Astrocyte of the spinal cord (primary cell): ENCODE results near the gene HEXA.

ENCODE experiments used
- DNase-seq: peaks from one replicate; pipeline ENCODE4 v3.0.0; 2011; ENCODE audit warnings: low read depth, low spot score
- H3K4me3 ChIP-seq: 2 replicates; pipeline ENCODE4 v1.5.1; 2011; ENCODE audit warnings: low read depth, mild to moderate bottlenecking, low read length, moderate library complexity
- in situ Hi-C: cut with HindIII; loops from 2 replicates; pipeline ENCODE4 v1.10.0; 2017; ENCODE audit warnings: low sequenced_read_pairs
- TF ChIP-seq, protein P1 (sequence below): IDR thresholded peaks from 2 replicates; pipeline ENCODE4 v1.5.1; 2012; ENCODE audit warnings: low read depth, mild to moderate bottlenecking, low read length, inconsistent platforms

HEXA gene

DNA sequence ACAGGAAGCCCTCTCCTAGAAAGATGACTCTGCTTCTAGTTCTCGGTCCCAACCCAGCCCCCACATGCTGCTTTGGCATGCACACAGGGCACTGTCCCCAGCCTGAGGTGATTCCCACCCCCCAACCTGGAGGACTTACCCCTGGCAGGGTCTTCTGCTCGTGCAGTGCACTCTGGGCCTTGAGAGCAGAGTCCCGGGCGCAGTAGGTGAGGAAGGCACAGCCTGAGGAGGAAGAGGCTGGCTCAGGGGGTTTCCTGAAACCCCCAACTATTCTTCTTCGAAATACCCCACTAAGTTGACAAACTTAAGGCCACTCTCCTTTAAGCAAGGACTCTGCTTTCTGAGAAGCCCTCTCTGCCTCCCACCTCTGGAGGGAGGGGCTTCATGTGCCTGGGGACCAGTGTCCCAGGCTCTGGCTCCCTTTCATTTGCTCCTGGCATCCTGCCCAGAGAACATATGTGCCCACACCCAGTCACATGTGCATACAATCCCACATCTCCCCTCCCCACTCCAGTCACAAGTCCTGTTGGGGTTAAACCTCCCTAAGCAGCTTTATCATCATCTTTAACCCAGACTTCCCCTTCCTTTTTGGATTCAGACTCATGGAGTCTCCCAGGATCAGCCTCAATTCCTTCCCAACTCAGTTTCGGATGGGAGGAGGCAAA, 60.0 kb downstream of the HEXA start:
- DNase-seq: no peak
- in situ Hi-C loops: no loop called here
- TF ChIP-seq, protein P1, sequence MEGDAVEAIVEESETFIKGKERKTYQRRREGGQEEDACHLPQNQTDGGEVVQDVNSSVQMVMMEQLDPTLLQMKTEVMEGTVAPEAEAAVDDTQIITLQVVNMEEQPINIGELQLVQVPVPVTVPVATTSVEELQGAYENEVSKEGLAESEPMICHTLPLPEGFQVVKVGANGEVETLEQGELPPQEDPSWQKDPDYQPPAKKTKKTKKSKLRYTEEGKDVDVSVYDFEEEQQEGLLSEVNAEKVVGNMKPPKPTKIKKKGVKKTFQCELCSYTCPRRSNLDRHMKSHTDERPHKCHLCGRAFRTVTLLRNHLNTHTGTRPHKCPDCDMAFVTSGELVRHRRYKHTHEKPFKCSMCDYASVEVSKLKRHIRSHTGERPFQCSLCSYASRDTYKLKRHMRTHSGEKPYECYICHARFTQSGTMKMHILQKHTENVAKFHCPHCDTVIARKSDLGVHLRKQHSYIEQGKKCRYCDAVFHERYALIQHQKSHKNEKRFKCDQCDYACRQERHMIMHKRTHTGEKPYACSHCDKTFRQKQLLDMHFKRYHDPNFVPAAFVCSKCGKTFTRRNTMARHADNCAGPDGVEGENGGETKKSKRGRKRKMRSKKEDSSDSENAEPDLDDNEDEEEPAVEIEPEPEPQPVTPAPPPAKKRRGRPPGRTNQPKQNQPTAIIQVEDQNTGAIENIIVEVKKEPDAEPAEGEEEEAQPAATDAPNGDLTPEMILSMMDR: no peak
- H3K4me3 ChIP-seq: no peak overlapping the region

- in situ Hi-C loops: no loop called here
- TF ChIP-seq, protein P1: no peak
- H3K4me3 ChIP-seq: no peak overlapping the region
- no peak for DNase-seq
Observed at GRCh38 chr15:72313881-72314280, 61.9 kb downstream of the HEXA start.

- in situ Hi-C loops: no loop called here
- TF ChIP-seq, protein P1: no peak
- H3K4me3 ChIP-seq: no peak overlapping the region
Observed at GRCh38 chr15:72313448-72313840, 62.4 kb downstream of the HEXA start.

GRCh38 chr15:72312605-72313447, 63.0 kb downstream of the HEXA start:
- TF ChIP-seq, protein P1: peak; percentile 83
- peak; percentile 50 for DNase-seq
- H3K4me3 ChIP-seq: no peak overlapping the region
- in situ Hi-C loops: no loop called here

More at GRCh38 chr15:72313448-72313840, 62.4 kb downstream of the HEXA start:
- DNase-seq: no peak

- no peak overlapping the region for H3K4me3 ChIP-seq
- in situ Hi-C loops: no loop called here
- TF ChIP-seq, protein P1: no peak
- no peak for DNase-seq
Observed at GRCh38 chr15:72307026-72307425, 68.8 kb downstream of the HEXA start.

GRCh38 chr15:72306211-72306785, 69.5 kb downstream of the HEXA start:
- TF ChIP-seq, protein P1: no peak
- in situ Hi-C loops: no loop called here
- peak; percentile 7 for DNase-seq
- H3K4me3 ChIP-seq: no peak overlapping the region
